IgD-negative memory B cell (primary cell): ENCODE measurements around the gene SORCS3. TPM values are rescaled to one million over a fixed set of nuclear protein-coding genes. Genes with fewer than 3 reads are reported as not detected.

ENCODE experiments used
- H3K27ac Mint-ChIP-seq, 3 donors: one replicate each; pipeline ENCODE4 v1.8.0; 2020 to 2022; ENCODE audit warnings: mild to moderate bottlenecking in 3 of 3, mixed read lengths in 3 of 3, moderate library complexity in 1 of 3
- H3K27me3 Mint-ChIP-seq: one replicate; pipeline ENCODE4 v1.8.0; 2021; ENCODE audit warnings: mixed read lengths
- H3K36me3 Mint-ChIP-seq: one replicate; pipeline ENCODE4 v1.8.0; 2020; ENCODE audit warnings: mild to moderate bottlenecking, mixed read lengths
- H3K4me1 Mint-ChIP-seq, 3 donors: one replicate each; pipeline ENCODE4 v1.8.0; 2020 to 2022; ENCODE audit warnings: mixed read lengths in 3 of 3, mild to moderate bottlenecking in 1 of 3
- H3K4me3 Mint-ChIP-seq, 4 donors: one replicate each; pipeline ENCODE4 v1.8.0; 2020 to 2022; ENCODE audit warnings: mild to moderate bottlenecking in 4 of 4, mixed read lengths in 4 of 4, moderate library complexity in 3 of 4
- H3K9me3 Mint-ChIP-seq, 3 donors: one replicate each; pipeline ENCODE4 v1.8.0; 2020 to 2021; ENCODE audit warnings: mixed read lengths in 3 of 3, mild to moderate bottlenecking in 1 of 3
- polyA plus RNA-seq: library from polyadenylated mRNA; unstranded; fragments of 300-500 nt; fragmentation: Illumina TruSeq; gene quantifications from one replicate; pipeline ENCODE4 v1.2.3, GENCODE V29; 2021

SORCS3 gene
- polyA plus RNA-seq, 1 donor from 2014 or later, result not detected

GRCh38 chr10:104907521-104907920, 266.4 kb downstream of the SORCS3 start:
- Mint-ChIP-seq H3K4me3 (no peak overlapping the region), H3K9me3 (peaks cover 0 to 5% (median 3%) of the 10 kb centered on the region in 3 donors), H3K4me1 (no peaks in the 10 kb centered on the region), H3K27me3 (no peaks in the 10 kb centered on the region), H3K27ac (peak overlapping the region in 1 of 3 donors; percentile 47), H3K36me3 (peaks cover 2% of the 10 kb centered on the region)

GRCh38 chr10:104908581-104908980, 267.5 kb downstream of the SORCS3 start:
- Mint-ChIP-seq H3K36me3 (peaks cover 2% of the 10 kb centered on the region), H3K27me3 (peaks cover 2% of the 10 kb centered on the region), H3K4me1 (no peaks in the 10 kb centered on the region), H3K4me3 (no peak overlapping the region), H3K27ac (no peak overlapping the region), H3K9me3 (peaks cover 0 to 11% (median 6%) of the 10 kb centered on the region in 3 donors)

- Mint-ChIP-seq H3K4me3 (no peak overlapping the region), H3K4me1 (no peaks in the 10 kb centered on the region), H3K27ac (no peak overlapping the region), H3K27me3 (peaks cover 2% of the 10 kb centered on the region), H3K36me3 (peaks cover 2% of the 10 kb centered on the region), H3K9me3 (peaks cover 0 to 11% (median 4%) of the 10 kb centered on the region in 3 donors)
Observed at GRCh38 chr10:104910712-104911111, 269.6 kb downstream of the SORCS3 start.

GRCh38 chr10:104913390-104913789, 272.3 kb downstream of the SORCS3 start:
- Mint-ChIP-seq H3K27ac (no peak overlapping the region), H3K4me1 (no peaks in the 10 kb centered on the region), H3K9me3 (peaks cover 0 to 11% (median 4%) of the 10 kb centered on the region in 3 donors), H3K36me3 (no peaks in the 10 kb centered on the region), H3K27me3 (peaks cover 2% of the 10 kb centered on the region), H3K4me3 (no peak overlapping the region)

- Mint-ChIP-seq H3K27ac (no peak overlapping the region), H3K4me1 (no peaks in the 10 kb centered on the region), H3K4me3 (no peak overlapping the region), H3K27me3 (no peaks in the 10 kb centered on the region), H3K36me3 (no peaks in the 10 kb centered on the region), H3K9me3 (no peaks in the 10 kb centered on the region)
Observed at GRCh38 chr10:104920476-104920875, 279.4 kb downstream of the SORCS3 start.

GRCh38 chr10:104921763-104922162, 280.7 kb downstream of the SORCS3 start:
- no peaks in the 10 kb centered on the region for H3K27me3 Mint-ChIP-seq
- no peaks in the 10 kb centered on the region for H3K4me1 Mint-ChIP-seq
- H3K9me3 Mint-ChIP-seq, result no peaks in the 10 kb centered on the region
- H3K27ac Mint-ChIP-seq, result no peak overlapping the region
- H3K36me3 Mint-ChIP-seq, result no peaks in the 10 kb centered on the region
- no peak overlapping the region for H3K4me3 Mint-ChIP-seq

- H3K27ac Mint-ChIP-seq, result no peak overlapping the region
- no peaks in the 10 kb centered on the region for H3K27me3 Mint-ChIP-seq
- H3K4me1 Mint-ChIP-seq, result no peaks in the 10 kb centered on the region
- H3K9me3 Mint-ChIP-seq, result no peaks in the 10 kb centered on the region
- no peaks in the 10 kb centered on the region for H3K36me3 Mint-ChIP-seq
- no peak overlapping the region for H3K4me3 Mint-ChIP-seq
Observed at GRCh38 chr10:104922810-104923209, 281.7 kb downstream of the SORCS3 start.

GRCh38 chr10:104923501-104923900, 282.4 kb downstream of the SORCS3 start:
- Mint-ChIP-seq H3K27me3 (no peaks in the 10 kb centered on the region), H3K27ac (no peak overlapping the region), H3K4me1 (no peaks in the 10 kb centered on the region), H3K9me3 (no peaks in the 10 kb centered on the region), H3K4me3 (no peak overlapping the region), H3K36me3 (no peaks in the 10 kb centered on the region)

GRCh38 chr10:104924101-104924795, 283.2 kb downstream of the SORCS3 start:
- no peaks in the 10 kb centered on the region for H3K4me1 Mint-ChIP-seq
- no peaks in the 10 kb centered on the region for H3K36me3 Mint-ChIP-seq
- no peaks in the 10 kb centered on the region for H3K9me3 Mint-ChIP-seq
- H3K27me3 Mint-ChIP-seq, result no peaks in the 10 kb centered on the region
- no peak overlapping the region for H3K4me3 Mint-ChIP-seq
- no peak overlapping the region for H3K27ac Mint-ChIP-seq

GRCh38 chr10:104925232-104925851, 284.3 kb downstream of the SORCS3 start:
- Mint-ChIP-seq H3K36me3 (no peaks in the 10 kb centered on the region), H3K27ac (no peak overlapping the region), H3K27me3 (no peaks in the 10 kb centered on the region), H3K9me3 (no peaks in the 10 kb centered on the region), H3K4me3 (no peak overlapping the region), H3K4me1 (no peaks in the 10 kb centered on the region)

- no peaks in the 10 kb centered on the region for H3K36me3 Mint-ChIP-seq
- H3K4me1 Mint-ChIP-seq, result no peaks in the 10 kb centered on the region
- no peaks in the 10 kb centered on the region for H3K9me3 Mint-ChIP-seq
- H3K27ac Mint-ChIP-seq, result no peak overlapping the region
- no peaks in the 10 kb centered on the region for H3K27me3 Mint-ChIP-seq
- no peak overlapping the region for H3K4me3 Mint-ChIP-seq
Observed at GRCh38 chr10:104928734-104929133, 287.6 kb downstream of the SORCS3 start.

GRCh38 chr10:104931612-104932134, 290.6 kb downstream of the SORCS3 start:
- Mint-ChIP-seq H3K36me3 (no peaks in the 10 kb centered on the region), H3K27me3 (no peaks in the 10 kb centered on the region), H3K27ac (no peak overlapping the region), H3K9me3 (no peaks in the 10 kb centered on the region), H3K4me1 (no peaks in the 10 kb centered on the region), H3K4me3 (no peak overlapping the region)

- peaks cover 0 to 2% (median 0%) of the 10 kb centered on the region in 3 donors for H3K9me3 Mint-ChIP-seq
- H3K4me3 Mint-ChIP-seq, result no peak overlapping the region
- H3K27me3 Mint-ChIP-seq, result no peaks in the 10 kb centered on the region
- H3K36me3 Mint-ChIP-seq, result no peaks in the 10 kb centered on the region
- peaks cover 0 to 4% (median 0%) of the 10 kb centered on the region in 3 donors for H3K4me1 Mint-ChIP-seq
- H3K27ac Mint-ChIP-seq, result no peak overlapping the region
Observed at GRCh38 chr10:104935656-104936055, 294.6 kb downstream of the SORCS3 start.

- H3K4me3 Mint-ChIP-seq, result no peak overlapping the region
- no peak overlapping the region for H3K27ac Mint-ChIP-seq
- H3K9me3 Mint-ChIP-seq, result peaks cover 0 to 4% (median 0%) of the 10 kb centered on the region in 3 donors
- H3K36me3 Mint-ChIP-seq, result no peaks in the 10 kb centered on the region
- H3K27me3 Mint-ChIP-seq, result no peaks in the 10 kb centered on the region
- H3K4me1 Mint-ChIP-seq, result peaks cover 0 to 4% (median 0%) of the 10 kb centered on the region in 3 donors
Observed at GRCh38 chr10:104937567-104937966, 296.5 kb downstream of the SORCS3 start.

GRCh38 chr10:104938031-104938430, 296.9 kb downstream of the SORCS3 start:
- Mint-ChIP-seq H3K9me3 (peaks cover 0 to 4% (median 0%) of the 10 kb centered on the region in 3 donors), H3K4me1 (peaks cover 0 to 4% (median 0%) of the 10 kb centered on the region in 3 donors), H3K27ac (no peak overlapping the region), H3K4me3 (no peak overlapping the region), H3K36me3 (no peaks in the 10 kb centered on the region), H3K27me3 (no peaks in the 10 kb centered on the region)

GRCh38 chr10:104941662-104942061, 300.6 kb downstream of the SORCS3 start:
- Mint-ChIP-seq H3K9me3 (peaks cover 0 to 4% (median 0%) of the 10 kb centered on the region in 3 donors), H3K36me3 (no peaks in the 10 kb centered on the region), H3K4me1 (peaks cover 0 to 4% (median 0%) of the 10 kb centered on the region in 3 donors), H3K27me3 (no peaks in the 10 kb centered on the region), H3K4me3 (no peak overlapping the region), H3K27ac (peak overlapping the region in 1 of 3 donors; percentile 43)
